Measurements from ENCODE around the gene PHOX2B.

The PHOX2B gene

GRCh38 chr4:41748571-41749475 is at the start of gene PHOX2B:
TSS of gene PHOX2B (minus strand) at chr4:41748725. CDS start at chr4:41748610, 115 bp downstream.
- no peak for DNase-seq

GRCh38 chr4:41797260-41797659 is 48.7 kb upstream of the PHOX2B start:
- DNase-seq = no peak

GRCh38 chr4:41796545-41797210 is 48.2 kb upstream of the PHOX2B start:
- DNase-seq = no peak

GRCh38 chr4:41795796-41796385 is 47.4 kb upstream of the PHOX2B start:
- no peak for DNase-seq

- no peak for DNase-seq
These were observed 43.6 kb upstream of the PHOX2B start for GRCh38 chr4:41792166-41792565.

GRCh38 chr4:41791557-41791956 is 43.0 kb upstream of the PHOX2B start:
- DNase-seq = no peak

- DNase-seq = no peak
These were observed 39.4 kb upstream of the PHOX2B start for GRCh38 chr4:41787931-41788330.

GRCh38 chr4:41785665-41786064 is 37.1 kb upstream of the PHOX2B start:
- no peak for DNase-seq

- no peak for DNase-seq
These were observed 35.9 kb upstream of the PHOX2B start for GRCh38 chr4:41784191-41784979.

GRCh38 chr4:41776466-41776865 is 27.9 kb upstream of the PHOX2B start:
- DNase-seq = no peak

GRCh38 chr4:41763729-41764128 is 15.2 kb upstream of the PHOX2B start:
- DNase-seq = no peak

- no peak for DNase-seq
These were observed 10.4 kb upstream of the PHOX2B start for GRCh38 chr4:41758884-41759283.

- no peak for DNase-seq
These were observed 9.1 kb upstream of the PHOX2B start for GRCh38 chr4:41757521-41758156.

GRCh38 chr4:41753942-41754341 is 5.4 kb upstream of the PHOX2B start:
- no peak for DNase-seq

GRCh38 chr4:41752081-41752836 is 3.7 kb upstream of the PHOX2B start:
- no peak for DNase-seq

GRCh38 chr4:41751449-41752061 is 3.0 kb upstream of the PHOX2B start:
- DNase-seq = no peak

- DNase-seq = no peak
These were observed 2.3 kb upstream of the PHOX2B start for GRCh38 chr4:41750626-41751448.

- DNase-seq = no peak
These were observed 1.6 kb upstream of the PHOX2B start for GRCh38 chr4:41750121-41750625.

- DNase-seq = no peak
These were observed 1.1 kb upstream of the PHOX2B start for GRCh38 chr4:41749631-41750039.

GRCh38 chr4:41748074-41748570 is 403 bp downstream of the PHOX2B start:
- no peak for DNase-seq
